Endothelial cell of umbilical vein (primary cell): ENCODE results near the gene NDUFS4. TPM values are rescaled to one million over a fixed set of nuclear protein-coding genes. Genes with fewer than 3 reads are reported as not detected.

Experiments
- BruUV-seq: library from RNA; stranded (reverse); fragments of 400-500 nt; replicated peaks from 2 replicates; lab custom pipeline; 2021; lab: Mats Ljungman, UMichigan
- CTCF ChIA-PET: fragments of 300-600, 350-600 bp; sonication (Branson Sonifier 250); formaldehyde crosslinking; loops from one replicate; lab custom pipeline; 2021; ENCODE audit warnings: antibody characterized with exemption, inconsistent platforms; lab: Charles Lee
- POLR2A ChIA-PET: fragments of 300-600, 350-600 bp; sonication (Branson Sonifier 250); formaldehyde crosslinking; loops from one replicate; lab custom pipeline; 2021; ENCODE audit warnings: antibody characterized with exemption, inconsistent platforms; lab: Charles Lee
- DNase-seq: peaks from one replicate; pipeline ENCODE4 v3.0.0-alpha.2; 2011; ENCODE audit warnings: low read depth, low spot score
- FAIRE-seq: peaks from 2 replicates; lab custom pipeline; 2011; peaks lifted over from hg19 to GRCh38; lab: Jason Lieb, UNC
- H2AFZ ChIP-seq: 2 replicates; pipeline ENCODE4 v1.6.0; 2012; ENCODE audit warnings: low read depth, low read length, control low read depth, inconsistent platforms
- H3K27ac ChIP-seq: 2 replicates; pipeline ENCODE4 v1.5.1; 2011; ENCODE audit warnings: low read depth, mild to moderate bottlenecking, control low read depth, low read length, moderate library complexity; ENCODE audit not compliant: insufficient read depth
- H3K27me3 ChIP-seq, 2 experiments: 2 replicates each; pipeline versions ENCODE4 v1.6.0 to v1.6.1; 2011; ENCODE audit warnings: low read length in 2 of 2, mixed read lengths in 1 of 2; ENCODE audit not compliant: control insufficient read depth in 2 of 2, insufficient read depth in 2 of 2
- H3K36me3 ChIP-seq, 2 experiments: 2 replicates in 1 of 2; 3 replicates in 1 of 2; pipeline ENCODE4 v1.5.1; 2011; ENCODE audit warnings: low read length in 2 of 2, mild to moderate bottlenecking in 1 of 2, moderate library complexity in 1 of 2; ENCODE audit not compliant: control insufficient read depth in 2 of 2, insufficient read depth in 2 of 2; ENCODE audit errors: extremely low read depth in 1 of 2
- H3K4me1 ChIP-seq: 3 replicates; pipeline ENCODE4 v1.5.1; 2011; ENCODE audit warnings: mild to moderate bottlenecking, low read length; ENCODE audit not compliant: control insufficient read depth, insufficient read depth; ENCODE audit errors: extremely low read depth
- H3K4me2 ChIP-seq: 2 replicates; pipeline ENCODE4 v1.6.1; 2011; ENCODE audit warnings: low read length, control low read depth, mixed read lengths; ENCODE audit not compliant: insufficient read depth
- H3K4me3 ChIP-seq, 3 experiments: fragments of 200-600 bp in 1 of 3; sonication (generic), shearing (Covaris generic) in 1 of 3; replicated peaks in 1 of 3; 2 replicates each; pipeline ENCODE4 v1.5.1; 2011 to 2016; ENCODE audit warnings: control low read depth in 3 of 3, low read length in 3 of 3, mild to moderate bottlenecking in 2 of 3, inconsistent platforms in 1 of 3, low read depth in 1 of 3, moderate library complexity in 1 of 3; ENCODE audit not compliant: insufficient read depth in 1 of 3
- H3K79me2 ChIP-seq: 2 replicates; pipeline ENCODE4 v1.6.0; 2012; ENCODE audit warnings: low read length, inconsistent platforms; ENCODE audit not compliant: control insufficient read depth, insufficient read depth
- H3K9ac ChIP-seq: replicated peaks from 2 replicates; pipeline ENCODE3; 2011; ENCODE audit warnings: low read length, control low read depth; ENCODE audit not compliant: insufficient read depth; ENCODE audit errors: extremely low read depth
- H3K9me1 ChIP-seq: replicated peaks from 3 replicates; pipeline ENCODE4 v1.6.0; 2011; ENCODE audit warnings: mild to moderate bottlenecking, low read length; ENCODE audit not compliant: control insufficient read depth, insufficient read depth; ENCODE audit errors: extremely low read depth
- H3K9me3 ChIP-seq: replicated peaks from 2 replicates; pipeline ENCODE4 v1.5.1; 2012; ENCODE audit warnings: low read length, inconsistent platforms; ENCODE audit not compliant: control insufficient read depth, insufficient read depth
- H4K20me1 ChIP-seq: replicated peaks from 2 replicates; pipeline ENCODE3; 2011; ENCODE audit warnings: mild to moderate bottlenecking, low read length; ENCODE audit not compliant: control insufficient read depth, insufficient read depth; ENCODE audit errors: extremely low read depth
- EZH2 ChIP-seq: IDR thresholded peaks from 2 replicates; pipeline ENCODE4 v1.6.1; 2012; ENCODE audit warnings: borderline replicate concordance, low read depth, mild to moderate bottlenecking, moderate library complexity, low read length, inconsistent platforms; ENCODE audit not compliant: severe bottlenecking
- FOS ChIP-seq: IDR thresholded peaks from 2 replicates; pipeline ENCODE4 v1.6.1; 2011; ENCODE audit warnings: mild to moderate bottlenecking, low read length, moderate library complexity, borderline replicate concordance; ENCODE audit not compliant: insufficient read depth
- GATA2 ChIP-seq: IDR thresholded peaks from 2 replicates; pipeline ENCODE4 v1.7.0; 2011; ENCODE audit warnings: low read depth, mild to moderate bottlenecking, moderate library complexity, mixed read lengths, low read length; ENCODE audit not compliant: insufficient read length, insufficient read depth
- JUN ChIP-seq: IDR thresholded peaks from 2 replicates; pipeline ENCODE4 v1.6.1; 2011; ENCODE audit warnings: borderline replicate concordance, low read depth; ENCODE audit not compliant: insufficient read length, insufficient read depth
- MYC ChIP-seq: IDR thresholded peaks from one replicate; pipeline ENCODE4 v1.6.1; 2011; ENCODE audit warnings: mild to moderate bottlenecking, low read depth, low read length
- POLR2A ChIP-seq: IDR thresholded peaks from 2 replicates; pipeline ENCODE4 v1.6.1; 2012; ENCODE audit warnings: low read depth, mild to moderate bottlenecking, control low read depth, low read length
- POLR2AphosphoS5 ChIP-seq: IDR thresholded peaks from 2 replicates; pipeline ENCODE4 v1.6.1; 2012; ENCODE audit warnings: low read depth, mild to moderate bottlenecking, control low read depth, low read length, moderate library complexity; ENCODE audit not compliant: insufficient read depth
- dilution Hi-C: fragments of 300-500 bp; cut with MboI; formaldehyde crosslinking; loops from one replicate; pipeline ENCODE4 v1.15.0; 2019; ENCODE audit warnings: low sequenced_read_pairs; ENCODE audit not compliant: extremely low pct_ligation_motif_present
- intact Hi-C: fragments of 100-400 bp; cut with micrococcal nuclease; formaldehyde crosslinking; loops from one replicate; pipeline ENCODE4 v1.10.0; 2022
- polyA plus RNA-seq, 4 experiments: library from polyadenylated mRNA; depleted of rRNA in 3 of 4; stranded (reverse) in 3 of 4; unstranded in 1 of 4; fragments of >200 nt; gene quantifications; 2 replicates each; pipeline versions ENCODE4 v1.2.1 to v1.2.3, GENCODE V29; 2011 to 2012; ENCODE audit warnings: missing spikeins in 1 of 4
- total RNA-seq: library from RNA; stranded (reverse); gene quantifications from 2 replicates; pipeline ENCODE4 v1.2.3, GENCODE V29; 2021
- TF ChIP-seq, protein P1 (sequence below), 2 donors: IDR thresholded peaks; 1 replicate in 1 of 2; 2 replicates in 1 of 2; pipeline ENCODE4 v1.5.1; 2011; ENCODE audit warnings: low read length in 2 of 2, mild to moderate bottlenecking in 2 of 2, moderate library complexity in 2 of 2, control low read depth in 1 of 2, inconsistent platforms in 1 of 2, low read depth in 1 of 2; ENCODE audit not compliant: insufficient read depth in 1 of 2; ENCODE audit errors: extremely low read depth in 1 of 2
- TF ChIP-seq, protein P2 (sequence below): IDR thresholded peaks from 2 replicates; pipeline ENCODE4 v1.6.1; 2011; ENCODE audit not compliant: insufficient read depth, insufficient read length

NDUFS4 gene
- total and polyA plus RNA-seq, 2 donors (not counting 3 experiments of a cell fraction or from before 2014, with no cell fraction given) = 70.4 to 76.2 TPM

DNA sequence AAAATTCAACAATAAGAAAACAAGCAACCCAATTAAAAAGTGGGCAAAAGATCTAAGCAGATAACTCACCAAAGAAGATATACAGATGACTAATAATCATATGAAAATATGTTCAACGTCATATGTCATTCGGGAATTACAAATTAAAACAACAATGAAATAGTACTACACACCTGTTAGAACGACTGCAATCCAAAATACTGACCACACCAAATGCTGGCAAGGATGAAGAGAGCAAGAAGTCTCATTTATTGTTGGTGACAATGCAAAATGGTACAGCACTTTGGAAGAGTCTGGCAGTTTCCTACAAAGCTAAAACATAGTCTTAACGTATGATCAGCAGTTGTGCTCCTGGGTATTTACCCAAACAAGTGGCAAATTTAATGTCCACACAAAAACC, 37.5 kb downstream of the NDUFS4 start:
- Histone ChIP-seq H3K4me3 (no peak overlapping the region), H4K20me1 (peaks cover 10% of the 10 kb centered on the region), H3K9ac (no peak overlapping the region), H3K4me1 (no peaks in the 10 kb centered on the region), H3K36me3 (no peaks in the 10 kb centered on the region), H3K79me2 (peaks cover 23% of the 10 kb centered on the region), H3K9me3 (no peaks in the 10 kb centered on the region), H3K4me2 (no peak overlapping the region), H2AFZ (no peak overlapping the region), H3K27ac (no peak overlapping the region), H3K9me1 (no peaks in the 10 kb centered on the region), H3K27me3 (no peaks in the 10 kb centered on the region)
- BruUV-seq = no TSS peak
- DNase-seq = no peak
- POLR2A ChIA-PET = no interaction called here
- dilution Hi-C loops (no loop called here), intact Hi-C loops (no loop called here)
- TF ChIP-seq JUN (no peak), POLR2AphosphoS5 (no peak), FOS (no peak), EZH2 (no peak), GATA2 (no peak), POLR2A (no peak), MYC (no peak)
- TF ChIP-seq, protein P1, sequence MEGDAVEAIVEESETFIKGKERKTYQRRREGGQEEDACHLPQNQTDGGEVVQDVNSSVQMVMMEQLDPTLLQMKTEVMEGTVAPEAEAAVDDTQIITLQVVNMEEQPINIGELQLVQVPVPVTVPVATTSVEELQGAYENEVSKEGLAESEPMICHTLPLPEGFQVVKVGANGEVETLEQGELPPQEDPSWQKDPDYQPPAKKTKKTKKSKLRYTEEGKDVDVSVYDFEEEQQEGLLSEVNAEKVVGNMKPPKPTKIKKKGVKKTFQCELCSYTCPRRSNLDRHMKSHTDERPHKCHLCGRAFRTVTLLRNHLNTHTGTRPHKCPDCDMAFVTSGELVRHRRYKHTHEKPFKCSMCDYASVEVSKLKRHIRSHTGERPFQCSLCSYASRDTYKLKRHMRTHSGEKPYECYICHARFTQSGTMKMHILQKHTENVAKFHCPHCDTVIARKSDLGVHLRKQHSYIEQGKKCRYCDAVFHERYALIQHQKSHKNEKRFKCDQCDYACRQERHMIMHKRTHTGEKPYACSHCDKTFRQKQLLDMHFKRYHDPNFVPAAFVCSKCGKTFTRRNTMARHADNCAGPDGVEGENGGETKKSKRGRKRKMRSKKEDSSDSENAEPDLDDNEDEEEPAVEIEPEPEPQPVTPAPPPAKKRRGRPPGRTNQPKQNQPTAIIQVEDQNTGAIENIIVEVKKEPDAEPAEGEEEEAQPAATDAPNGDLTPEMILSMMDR (IDR thresholded peaks at IDR 0.05; ENCODE audit: extremely low read depth in 1 of 2, insufficient read depth in 1 of 2, low read depth in 1 of 2, low read length in 2 of 2) = no peak
- TF ChIP-seq, protein P2, sequence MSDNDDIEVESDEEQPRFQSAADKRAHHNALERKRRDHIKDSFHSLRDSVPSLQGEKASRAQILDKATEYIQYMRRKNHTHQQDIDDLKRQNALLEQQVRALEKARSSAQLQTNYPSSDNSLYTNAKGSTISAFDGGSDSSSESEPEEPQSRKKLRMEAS = no peak
- CTCF ChIA-PET = no interaction called here
- no peak for FAIRE-seq
